NCI-H774 (cell line): ENCODE data around the gene SNN.

Experiments used
- DNase-seq: peaks from one replicate; lab custom pipeline; 2025; lab: John Stamatoyannopoulos, UW

SNN gene

GRCh38 chr16:11699234-11699894, 31.1 kb downstream of the SNN start:
- no peak for DNase-seq

GRCh38 chr16:11700264-11701029, 32.2 kb downstream of the SNN start:
- no peak for DNase-seq

GRCh38 chr16:11705311-11706025, 37.2 kb downstream of the SNN start:
- DNase-seq = no peak

DNA sequence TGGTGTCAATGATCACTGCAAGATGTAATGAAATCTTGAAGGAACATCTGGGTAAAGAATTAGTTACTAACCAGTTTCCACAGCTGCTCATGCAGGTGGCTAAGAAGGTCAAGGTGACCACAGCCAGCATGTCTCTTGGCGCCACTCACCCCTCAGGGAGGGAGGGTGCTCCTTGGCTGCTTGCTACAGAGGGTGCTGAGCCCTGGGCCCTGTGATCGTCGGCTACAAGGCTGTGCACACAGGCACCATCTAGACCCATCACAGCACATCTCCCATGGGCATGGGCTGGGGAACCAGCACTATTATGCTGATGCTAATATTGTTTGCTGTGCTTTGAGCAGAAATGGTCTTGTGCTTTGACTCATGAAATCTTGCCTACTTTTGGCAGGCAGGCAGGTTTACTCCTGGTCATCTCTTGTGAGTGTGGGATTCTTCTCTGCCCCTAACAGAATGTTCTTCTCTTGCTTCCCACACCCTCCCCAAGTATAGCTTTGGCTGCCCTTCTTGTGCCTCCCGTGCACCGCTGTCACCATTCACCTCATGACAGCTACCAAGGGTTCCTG, 38.0 kb downstream of the SNN start:
- DNase-seq = no peak

DNA sequence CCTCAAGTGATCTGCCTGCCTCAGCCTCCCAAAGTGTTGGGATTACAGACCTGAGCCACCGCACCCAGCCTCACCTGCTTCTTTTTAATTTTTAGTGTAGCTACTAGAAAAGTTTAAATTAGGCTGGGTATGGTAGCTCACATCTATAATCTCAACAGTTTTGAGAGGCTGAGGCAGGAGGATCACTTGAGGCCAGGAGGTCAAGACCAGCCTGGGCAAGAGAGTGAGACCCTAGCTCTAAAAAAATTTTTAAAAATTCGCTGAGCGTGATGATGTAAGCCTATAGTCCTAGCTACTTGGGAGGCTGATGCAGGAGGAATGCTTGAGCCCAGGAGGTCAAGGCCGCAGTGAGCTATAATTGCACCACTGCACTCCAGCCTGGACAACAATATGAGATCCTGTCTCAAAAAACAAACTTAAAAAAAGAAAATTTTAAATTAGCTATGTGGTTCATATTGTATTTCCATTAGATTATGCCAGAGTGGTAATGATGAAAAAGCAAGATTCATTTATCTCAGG, 39.5 kb downstream of the SNN start:
- DNase-seq = no peak

DNA sequence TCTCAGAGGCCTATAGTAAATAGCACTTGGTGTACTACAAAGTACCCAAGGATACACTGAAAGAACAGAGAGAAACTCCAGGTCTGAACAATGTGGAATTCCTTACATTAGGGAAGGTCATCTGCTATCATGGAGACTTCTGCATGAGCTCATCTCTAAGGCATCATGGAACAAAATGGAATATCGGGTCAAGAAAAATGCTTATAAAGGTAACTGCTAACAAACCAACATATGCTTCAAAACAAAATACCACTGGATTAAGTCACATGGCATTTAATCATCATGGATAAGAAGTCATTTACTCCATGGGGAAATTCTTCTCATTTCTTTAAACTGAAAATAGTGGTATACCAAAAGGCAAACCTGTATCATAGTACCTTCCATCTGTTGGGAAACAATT, 40.2 kb downstream of the SNN start:
- DNase-seq = no peak

DNA sequence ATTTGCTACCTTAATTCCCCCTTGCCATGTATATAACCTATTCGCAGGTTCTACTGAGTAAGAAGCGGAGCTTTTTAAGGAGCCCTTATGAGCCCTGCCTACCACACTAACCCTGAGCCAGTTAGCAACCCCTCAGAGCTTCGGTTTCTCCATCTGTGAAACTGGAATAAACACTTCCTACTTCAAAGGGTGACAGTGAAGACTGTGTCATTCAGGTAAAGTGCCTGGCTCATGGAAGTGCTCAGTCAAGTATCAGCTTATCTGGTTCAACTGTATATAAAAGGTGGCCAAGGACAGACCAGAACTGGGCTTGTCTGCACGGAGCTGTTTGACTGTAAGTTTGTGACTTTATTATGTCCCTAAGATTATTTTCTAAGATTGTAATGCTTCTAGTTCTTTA, 43.4 kb downstream of the SNN start:
- DNase-seq = no peak

DNA sequence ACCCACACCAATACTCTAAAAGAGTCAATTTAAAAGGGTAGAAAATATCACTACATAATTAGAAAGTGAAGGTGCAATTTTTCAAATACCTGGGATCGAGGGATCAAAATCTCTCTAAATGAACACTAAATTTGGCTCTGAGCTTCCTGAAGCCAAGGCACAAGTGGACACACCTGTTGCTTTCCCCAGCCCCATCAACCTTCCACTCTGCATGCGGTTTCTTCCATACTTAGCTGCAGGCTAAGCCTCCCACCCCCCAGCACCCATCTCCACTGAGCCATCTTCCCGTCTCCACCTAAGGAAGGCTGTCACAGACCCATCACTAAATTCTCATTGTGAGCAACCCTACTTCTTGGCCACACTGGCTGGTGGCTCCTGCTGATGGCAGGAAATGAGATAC, 43.9 kb downstream of the SNN start:
- DNase-seq = no peak

- no peak for DNase-seq
Measured at GRCh38 chr16:11715246-11715947, 47.1 kb downstream of the SNN start.

DNA sequence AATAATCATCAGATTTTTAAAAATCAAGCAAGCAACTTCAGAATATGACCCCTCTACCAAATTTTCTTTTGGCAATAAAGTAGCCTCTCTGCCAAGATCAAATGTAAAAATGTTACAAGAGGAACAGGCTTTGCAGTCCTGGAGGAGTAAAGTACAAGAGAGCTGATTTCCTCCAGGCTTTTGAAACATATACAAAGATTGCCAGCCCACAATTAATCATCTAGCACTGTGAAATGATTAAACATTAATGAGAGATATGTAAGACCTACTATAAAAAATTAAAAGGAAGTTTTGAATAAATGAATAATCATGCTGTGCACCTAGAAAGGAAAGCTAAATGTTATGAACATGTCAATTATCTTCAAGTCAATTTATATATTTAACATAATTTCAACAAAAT, 48.1 kb downstream of the SNN start:
- no peak for DNase-seq

- no peak for DNase-seq
Measured at GRCh38 chr16:11717811-11718210, 49.6 kb downstream of the SNN start.

DNA sequence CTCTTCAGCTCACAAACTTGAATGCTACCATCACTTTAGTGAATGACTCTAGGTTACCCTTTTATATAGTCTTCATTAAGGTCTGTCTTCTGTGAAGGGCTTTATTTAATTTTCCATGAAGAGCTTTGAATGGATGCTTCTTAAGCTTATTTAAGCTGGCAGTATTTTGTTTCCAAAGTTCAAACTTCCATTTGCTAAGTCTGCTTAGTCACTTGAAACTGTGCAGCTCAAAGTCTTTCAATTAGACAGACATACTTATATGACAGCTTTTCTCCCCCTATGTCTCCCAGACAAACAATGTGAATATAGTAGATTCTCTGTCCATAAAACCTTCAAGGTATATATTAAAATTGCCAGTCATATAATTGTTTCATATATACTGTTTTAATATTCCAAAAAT, 50.9 kb downstream of the SNN start:
- DNase-seq = no peak

GRCh38 chr16:11719762-11720161, 51.5 kb downstream of the SNN start:
- no peak for DNase-seq

GRCh38 chr16:11721781-11722467, 53.7 kb downstream of the SNN start:
- no peak for DNase-seq

DNA sequence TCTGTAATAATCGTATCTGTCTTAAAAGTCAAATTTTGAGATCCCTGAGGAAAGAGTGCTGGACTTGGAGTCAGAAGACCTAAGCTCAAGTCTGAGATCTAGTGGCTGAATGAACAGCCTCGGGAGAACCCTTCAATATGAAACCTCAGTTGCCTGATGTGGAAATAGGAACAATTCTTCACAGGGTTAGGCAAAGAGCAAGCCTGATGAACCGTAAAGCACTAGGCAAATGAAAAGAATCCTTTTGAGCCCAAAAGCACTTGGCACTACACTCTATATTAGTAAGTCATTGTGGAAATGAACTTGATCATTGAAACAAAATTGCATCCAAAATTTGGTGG, 54.2 kb downstream of the SNN start:
- no peak for DNase-seq

DNA sequence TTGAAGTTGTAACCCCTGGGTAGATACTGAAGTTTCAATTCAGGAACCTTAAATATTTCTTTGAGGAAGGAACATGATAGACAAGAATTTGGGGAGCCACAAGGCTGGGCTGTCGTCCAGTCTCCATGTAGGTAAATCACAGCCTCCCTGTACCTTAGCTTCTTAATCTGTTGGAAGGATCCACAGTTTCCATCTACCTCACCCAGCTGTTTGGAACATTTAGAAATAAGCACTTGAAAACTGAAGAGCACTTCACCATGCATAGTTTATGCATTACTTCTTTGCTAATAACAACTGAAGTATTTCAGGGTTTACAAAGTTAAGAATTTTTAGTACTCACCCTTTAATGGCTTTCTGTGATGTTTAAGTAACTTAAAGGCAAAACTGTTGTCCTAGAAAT, 57.2 kb downstream of the SNN start:
- no peak for DNase-seq

- no peak for DNase-seq
Measured at GRCh38 chr16:11726008-11726407, 57.8 kb downstream of the SNN start.

- DNase-seq = no peak
Measured at GRCh38 chr16:11727796-11728543, 59.7 kb downstream of the SNN start.
